GM12873 (cell line): ENCODE results near the gene CORIN.

Source experiments
- TF ChIP-seq, protein P1 (sequence below): IDR thresholded peaks from 2 replicates; pipeline ENCODE4 v1.5.1; 2012; ENCODE audit warnings: low read depth, mild to moderate bottlenecking, moderate library complexity, low read length, control low read depth; ENCODE audit not compliant: insufficient read depth; ENCODE audit errors: missing control alignments

The CORIN gene

DNA sequence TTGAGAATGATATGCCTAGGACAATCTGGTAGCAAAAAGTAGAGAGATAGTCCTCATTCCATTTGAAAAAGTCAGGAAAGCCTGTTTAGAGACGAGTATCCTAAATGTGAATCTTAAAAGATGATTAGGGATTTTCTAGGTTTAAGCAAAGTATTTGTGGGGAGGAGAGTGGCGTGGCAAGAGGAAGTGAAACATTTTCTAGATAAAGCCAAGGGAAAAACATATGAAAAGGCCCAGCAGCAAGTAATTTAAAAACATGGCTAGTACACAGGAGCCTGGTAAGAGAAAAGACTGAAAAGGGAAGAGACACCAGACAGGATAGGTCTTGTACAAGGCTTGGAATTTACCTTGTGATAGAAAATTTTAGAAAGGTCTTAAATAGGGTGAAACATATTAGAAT lies 45.9 kb downstream of the CORIN start:
- TF ChIP-seq, protein P1, sequence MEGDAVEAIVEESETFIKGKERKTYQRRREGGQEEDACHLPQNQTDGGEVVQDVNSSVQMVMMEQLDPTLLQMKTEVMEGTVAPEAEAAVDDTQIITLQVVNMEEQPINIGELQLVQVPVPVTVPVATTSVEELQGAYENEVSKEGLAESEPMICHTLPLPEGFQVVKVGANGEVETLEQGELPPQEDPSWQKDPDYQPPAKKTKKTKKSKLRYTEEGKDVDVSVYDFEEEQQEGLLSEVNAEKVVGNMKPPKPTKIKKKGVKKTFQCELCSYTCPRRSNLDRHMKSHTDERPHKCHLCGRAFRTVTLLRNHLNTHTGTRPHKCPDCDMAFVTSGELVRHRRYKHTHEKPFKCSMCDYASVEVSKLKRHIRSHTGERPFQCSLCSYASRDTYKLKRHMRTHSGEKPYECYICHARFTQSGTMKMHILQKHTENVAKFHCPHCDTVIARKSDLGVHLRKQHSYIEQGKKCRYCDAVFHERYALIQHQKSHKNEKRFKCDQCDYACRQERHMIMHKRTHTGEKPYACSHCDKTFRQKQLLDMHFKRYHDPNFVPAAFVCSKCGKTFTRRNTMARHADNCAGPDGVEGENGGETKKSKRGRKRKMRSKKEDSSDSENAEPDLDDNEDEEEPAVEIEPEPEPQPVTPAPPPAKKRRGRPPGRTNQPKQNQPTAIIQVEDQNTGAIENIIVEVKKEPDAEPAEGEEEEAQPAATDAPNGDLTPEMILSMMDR = no peak

DNA sequence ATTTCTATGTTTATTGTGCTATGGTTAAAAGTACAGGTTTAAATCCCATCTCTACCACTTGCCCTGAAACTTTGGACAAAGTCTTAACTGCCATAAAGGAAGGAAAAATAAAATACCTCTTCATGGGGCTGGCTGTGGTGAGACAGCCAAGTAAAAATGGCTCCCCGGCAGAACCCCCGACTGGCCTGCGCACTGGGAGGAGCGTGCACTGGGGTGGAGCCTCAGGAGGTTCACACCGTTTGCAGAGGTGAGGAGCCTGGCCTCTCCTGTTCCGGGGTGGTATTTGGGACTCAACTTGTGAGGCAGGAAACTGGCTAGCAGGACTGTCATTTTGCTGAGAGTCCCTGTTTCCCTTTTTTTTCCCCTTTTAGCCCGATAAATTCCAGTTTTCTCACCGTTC lies 47.8 kb downstream of the CORIN start:
- TF ChIP-seq, protein P1 = no peak

DNA sequence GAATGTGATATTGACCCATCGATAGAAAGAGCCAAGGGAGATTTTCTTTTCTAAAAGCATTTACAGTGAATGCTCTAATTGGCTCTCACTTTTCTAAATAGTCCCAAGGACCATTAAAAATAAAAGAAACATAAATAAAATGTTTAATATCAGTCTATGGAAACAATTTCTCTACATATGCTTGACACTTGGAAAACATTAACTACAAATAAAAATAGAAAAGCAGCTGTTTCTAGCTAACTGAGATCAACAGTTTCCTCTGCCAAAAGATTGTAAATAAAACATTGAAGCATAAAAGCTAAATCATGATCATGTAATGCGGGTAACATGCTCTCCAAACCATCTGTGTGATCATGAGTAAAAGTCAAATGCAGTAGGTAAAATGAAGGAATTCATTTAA lies 49.7 kb downstream of the CORIN start:
- TF ChIP-seq, protein P1 = no peak

DNA sequence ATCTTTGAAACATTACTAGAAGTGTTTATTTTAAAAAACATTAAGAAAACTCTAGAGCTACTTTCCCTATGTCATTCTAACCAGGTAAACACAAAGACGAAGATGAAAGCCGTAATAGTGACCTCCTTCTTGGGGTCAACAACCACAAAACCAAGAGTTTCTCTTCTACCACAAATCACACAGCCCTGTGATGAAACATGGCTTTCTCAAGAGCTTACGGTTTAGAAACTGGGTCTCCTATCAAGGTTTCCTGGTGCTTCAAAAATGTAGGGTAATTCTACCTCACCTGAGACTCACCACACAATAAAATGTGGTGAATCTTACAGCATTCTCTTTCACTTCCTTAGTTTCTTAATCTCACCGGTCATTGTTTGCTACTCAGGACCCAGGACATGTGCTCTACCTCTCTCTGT lies 50.9 kb downstream of the CORIN start:
- TF ChIP-seq, protein P1 = no peak

DNA sequence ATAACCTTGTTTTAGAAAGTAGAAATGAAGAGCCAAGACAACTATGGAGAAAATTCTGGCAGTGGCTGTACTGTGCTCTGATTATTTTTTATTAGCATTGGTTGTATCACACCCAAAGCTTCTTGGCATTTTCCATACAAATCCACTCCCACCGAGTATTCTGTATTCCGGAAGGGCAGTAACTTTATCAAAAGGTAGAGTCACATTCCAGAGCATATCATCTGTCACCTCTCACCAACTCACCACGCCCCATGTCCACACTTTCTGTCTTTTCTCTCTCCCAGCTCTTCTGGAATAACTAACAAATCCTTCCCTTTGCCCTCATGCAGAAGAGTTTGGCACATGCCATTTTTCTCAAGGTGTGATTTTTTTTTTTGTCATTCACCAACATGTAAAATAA lies 52.7 kb downstream of the CORIN start:
- TF ChIP-seq, protein P1 = no peak

DNA sequence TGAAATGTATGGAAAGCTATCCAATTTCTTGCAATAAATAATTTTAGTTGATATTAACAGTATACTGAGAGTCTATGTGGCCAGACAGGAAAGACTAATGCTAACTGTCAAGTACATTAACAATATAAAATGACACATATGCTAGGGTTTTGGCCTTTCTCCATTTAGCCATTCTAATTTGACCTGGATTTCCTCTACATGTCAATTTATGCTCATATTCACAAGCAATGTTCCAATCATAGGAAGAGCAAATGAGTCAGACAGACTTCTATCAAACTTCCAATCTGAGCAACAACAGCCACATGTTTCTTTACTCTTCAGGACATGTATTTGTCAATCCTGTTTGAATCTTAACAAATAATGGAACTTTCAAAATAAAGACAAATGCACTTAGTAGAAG lies 53.6 kb downstream of the CORIN start:
- TF ChIP-seq, protein P1 = no peak

DNA sequence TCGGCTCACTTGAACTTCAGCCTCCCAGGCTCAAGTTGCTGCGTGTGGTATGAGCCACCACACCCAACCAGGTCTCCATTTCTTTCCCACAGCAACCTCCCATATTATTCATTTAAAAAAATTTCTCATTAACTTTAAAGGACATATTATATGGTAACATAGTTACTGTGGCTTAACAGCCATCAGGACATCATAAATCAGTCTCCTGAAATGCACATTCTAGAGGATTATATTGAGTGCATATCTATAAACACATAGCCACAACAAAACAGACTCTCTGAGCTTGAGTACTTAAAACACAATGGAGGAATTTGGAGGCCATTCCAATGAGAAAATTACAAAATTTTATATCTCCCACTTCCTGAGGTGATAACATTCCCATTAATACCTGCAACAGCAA lies 61.5 kb downstream of the CORIN start:
- TF ChIP-seq, protein P1 = no peak

DNA sequence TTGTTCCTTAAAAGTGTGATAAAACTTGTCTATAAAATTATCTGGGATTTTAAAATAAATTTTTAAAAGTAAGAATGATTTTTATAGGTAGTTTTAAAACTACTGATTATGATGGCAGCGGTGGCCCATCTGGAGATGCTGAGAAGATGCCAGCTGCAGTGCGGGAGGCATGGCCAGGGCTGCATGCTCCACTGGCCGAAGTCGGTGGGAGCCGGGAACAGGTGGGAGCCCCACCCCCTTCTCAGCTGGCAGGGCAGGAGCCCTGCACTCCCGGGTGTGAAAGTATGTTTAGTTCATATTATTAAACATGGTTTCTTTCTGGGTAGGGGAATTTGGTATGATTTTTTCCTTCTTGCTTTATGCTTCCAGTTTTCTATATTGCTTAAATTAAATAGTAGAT lies 63.8 kb downstream of the CORIN start:
- TF ChIP-seq, protein P1 = no peak
